Measurements from ENCODE around the gene BATF.
A peak's percentile ranks its signal among the peaks of the same experiment; 100 is the strongest.

BATF gene

GRCh38 chr14:75515629-75515996, 6.7 kb upstream of the BATF start:
- Mint-ChIP-seq H3K4me3 (peak overlapping the region; percentile 54), H3K4me1 (ENCODE audit: low read depth) (peaks cover 57% of the 10 kb centered on the region), H3K27me3 (no peaks in the 10 kb centered on the region), H3K9me3 (peaks cover 10% of the 10 kb centered on the region), H3K36me3 (ENCODE audit: low read depth) (peaks cover 16% of the 10 kb centered on the region), H3K27ac (peak overlapping the region; percentile 83)

DNA sequence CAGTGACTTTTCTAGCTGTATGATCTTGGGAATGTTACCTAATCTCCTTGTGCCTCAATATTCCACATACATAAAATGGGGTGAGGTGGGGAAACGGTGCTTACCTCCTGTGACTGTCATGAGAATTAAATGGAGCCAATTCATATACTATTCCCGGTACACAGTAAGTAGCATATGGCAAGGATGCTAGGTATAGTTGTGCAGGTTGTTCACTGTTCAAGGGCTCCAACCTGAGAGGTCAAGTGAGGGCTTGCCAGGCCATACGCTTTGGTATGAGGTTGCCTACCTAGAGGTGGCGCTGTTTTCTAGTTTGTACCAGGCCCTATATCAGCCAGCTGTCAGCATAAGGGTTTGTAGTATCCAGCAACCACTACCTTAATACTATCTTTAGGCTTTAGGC, 3.6 kb upstream of the BATF start:
- H3K36me3 Mint-ChIP-seq (ENCODE audit: low read depth) = peaks cover 10% of the 10 kb centered on the region

GRCh38 chr14:75519394-75519793, 2.9 kb upstream of the BATF start:
- peaks cover 18% of the 10 kb centered on the region for H3K36me3 Mint-ChIP-seq (ENCODE audit: low read depth)
- H3K27ac Mint-ChIP-seq = no peak overlapping the region
- H3K4me1 Mint-ChIP-seq (ENCODE audit: low read depth) = peaks cover 64% of the 10 kb centered on the region
- no peaks in the 10 kb centered on the region for H3K9me3 Mint-ChIP-seq
- H3K27me3 Mint-ChIP-seq = no peaks in the 10 kb centered on the region
- no peak overlapping the region for H3K4me3 Mint-ChIP-seq

More for the DNA sequence above, 3.6 kb upstream of the BATF start:
- H3K9me3 Mint-ChIP-seq = no peaks in the 10 kb centered on the region
- H3K4me3 Mint-ChIP-seq = peak overlapping the region; percentile 36
- peaks cover 64% of the 10 kb centered on the region for H3K4me1 Mint-ChIP-seq (ENCODE audit: low read depth)
- no peak overlapping the region for H3K27ac Mint-ChIP-seq
- no peaks in the 10 kb centered on the region for H3K27me3 Mint-ChIP-seq

GRCh38 chr14:75519826-75520728, 2.2 kb upstream of the BATF start:
- Mint-ChIP-seq H3K4me3 (no peak overlapping the region), H3K27me3 (no peaks in the 10 kb centered on the region), H3K9me3 (no peaks in the 10 kb centered on the region), H3K4me1 (ENCODE audit: low read depth) (peaks cover 64% of the 10 kb centered on the region), H3K36me3 (ENCODE audit: low read depth) (peaks cover 24% of the 10 kb centered on the region), H3K27ac (peak overlapping the region; percentile 99)

DNA sequence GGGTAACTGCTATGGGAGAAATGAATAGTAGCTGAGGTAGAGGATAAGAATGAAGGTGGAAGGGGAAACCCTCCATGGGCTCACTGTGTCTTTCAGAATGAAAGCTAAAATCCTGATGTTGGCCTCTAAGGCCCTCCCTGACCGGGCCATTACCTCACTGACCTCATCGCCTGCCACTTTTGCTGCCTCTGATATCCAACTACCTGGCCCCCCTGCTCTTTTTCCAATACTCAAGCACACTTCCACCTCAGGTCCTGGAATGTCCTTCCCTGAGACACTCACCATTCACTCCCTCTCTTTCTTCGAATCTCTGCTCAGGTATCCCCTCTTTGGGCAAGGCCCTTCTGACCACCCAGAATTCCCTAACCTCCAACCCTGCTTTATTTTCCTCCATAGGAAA, 1.4 kb upstream of the BATF start:
- Mint-ChIP-seq H3K4me1 (ENCODE audit: low read depth) (peaks cover 64% of the 10 kb centered on the region), H3K27me3 (no peaks in the 10 kb centered on the region), H3K4me3 (peak overlapping the region; percentile 24), H3K9me3 (no peaks in the 10 kb centered on the region), H3K36me3 (ENCODE audit: low read depth) (peaks cover 31% of the 10 kb centered on the region), H3K27ac (peak overlapping the region; percentile 99)

- Mint-ChIP-seq H3K36me3 (ENCODE audit: low read depth) (peaks cover 39% of the 10 kb centered on the region), H3K4me1 (ENCODE audit: low read depth) (peaks cover 66% of the 10 kb centered on the region)
Observed at GRCh38 chr14:75521415-75522199, 662 bp upstream of the BATF start.

DNA sequence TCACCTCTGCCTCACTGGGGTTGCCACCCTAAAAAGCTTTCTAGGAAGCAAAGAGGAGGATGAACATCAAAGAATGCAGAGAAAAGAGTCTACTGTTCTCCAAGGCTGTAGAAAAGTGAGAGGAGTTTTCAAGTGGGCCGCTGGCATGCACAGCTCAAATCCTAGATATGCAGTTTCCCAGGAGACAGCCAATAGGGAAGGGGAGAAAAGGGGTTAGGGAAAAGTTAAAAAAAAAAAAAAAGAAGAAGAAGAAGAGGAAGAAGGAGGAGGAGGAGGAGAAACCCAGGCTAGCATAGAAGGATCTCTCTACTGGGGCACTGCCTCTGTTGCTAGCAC, 682 bp downstream of the BATF start:
- peaks cover 77% of the 10 kb centered on the region for H3K4me1 Mint-ChIP-seq (ENCODE audit: low read depth)
- peaks cover 4% of the 10 kb centered on the region for H3K9me3 Mint-ChIP-seq
- H3K4me3 Mint-ChIP-seq = peak overlapping the region; percentile 100
- H3K27ac Mint-ChIP-seq = peak overlapping the region; percentile 99
- peaks cover 51% of the 10 kb centered on the region for H3K36me3 Mint-ChIP-seq (ENCODE audit: low read depth)
- H3K27me3 Mint-ChIP-seq = no peaks in the 10 kb centered on the region

More at GRCh38 chr14:75521415-75522199, 662 bp upstream of the BATF start:
- Mint-ChIP-seq H3K27me3 (no peaks in the 10 kb centered on the region), H3K9me3 (no peaks in the 10 kb centered on the region), H3K27ac (peak overlapping the region; percentile 99), H3K4me3 (peak overlapping the region; percentile 100)

- no peaks in the 10 kb centered on the region for H3K27me3 Mint-ChIP-seq
- peak overlapping the region; percentile 99 for H3K27ac Mint-ChIP-seq
- H3K36me3 Mint-ChIP-seq (ENCODE audit: low read depth) = peaks cover 59% of the 10 kb centered on the region
- H3K4me3 Mint-ChIP-seq = peak overlapping the region; percentile 100
- peaks cover 84% of the 10 kb centered on the region for H3K4me1 Mint-ChIP-seq (ENCODE audit: low read depth)
- H3K9me3 Mint-ChIP-seq = peaks cover 5% of the 10 kb centered on the region
Observed at GRCh38 chr14:75523771-75524171, 1.5 kb downstream of the BATF start.

GRCh38 chr14:75525969-75526368, 3.7 kb downstream of the BATF start:
- peaks cover 78% of the 10 kb centered on the region for H3K4me1 Mint-ChIP-seq (ENCODE audit: low read depth)
- H3K4me3 Mint-ChIP-seq = peak overlapping the region; percentile 100
- H3K36me3 Mint-ChIP-seq (ENCODE audit: low read depth) = peaks cover 75% of the 10 kb centered on the region
- no peak overlapping the region for H3K27ac Mint-ChIP-seq
- peaks cover 5% of the 10 kb centered on the region for H3K9me3 Mint-ChIP-seq
- H3K27me3 Mint-ChIP-seq = no peaks in the 10 kb centered on the region

- peaks cover 81% of the 10 kb centered on the region for H3K4me1 Mint-ChIP-seq (ENCODE audit: low read depth)
- peaks cover 5% of the 10 kb centered on the region for H3K9me3 Mint-ChIP-seq
- H3K27me3 Mint-ChIP-seq = no peaks in the 10 kb centered on the region
- H3K4me3 Mint-ChIP-seq = peak overlapping the region; percentile 42
- no peak overlapping the region for H3K27ac Mint-ChIP-seq
- H3K36me3 Mint-ChIP-seq (ENCODE audit: low read depth) = peaks cover 92% of the 10 kb centered on the region
Observed at GRCh38 chr14:75527449-75528163, 5.3 kb downstream of the BATF start.

DNA sequence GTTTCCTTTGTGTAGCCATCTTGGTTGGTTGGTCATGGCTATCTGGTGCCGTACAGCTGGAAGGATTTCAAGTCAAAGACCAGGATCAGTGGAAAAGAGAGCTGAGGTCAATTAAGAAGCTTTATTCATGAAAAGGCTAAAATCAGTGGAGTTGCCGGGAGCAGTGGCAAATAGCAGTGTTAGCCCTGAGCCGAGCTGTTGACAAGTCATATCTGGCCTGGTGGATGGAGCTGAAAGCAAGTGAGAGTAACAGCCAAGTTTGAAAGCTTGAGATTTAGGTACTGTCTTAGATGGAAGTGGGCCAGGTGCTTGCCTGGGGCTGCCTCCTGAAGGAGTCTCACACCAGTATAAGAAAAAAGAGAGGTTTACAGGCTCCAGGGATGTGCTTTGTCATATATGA, 9.0 kb downstream of the BATF start:
- peaks cover 5% of the 10 kb centered on the region for H3K9me3 Mint-ChIP-seq
- peaks cover 78% of the 10 kb centered on the region for H3K4me1 Mint-ChIP-seq (ENCODE audit: low read depth)
- no peaks in the 10 kb centered on the region for H3K27me3 Mint-ChIP-seq
- H3K27ac Mint-ChIP-seq = peak overlapping the region; percentile 7
- peaks cover 86% of the 10 kb centered on the region for H3K36me3 Mint-ChIP-seq (ENCODE audit: low read depth)
- H3K4me3 Mint-ChIP-seq = no peak overlapping the region

DNA sequence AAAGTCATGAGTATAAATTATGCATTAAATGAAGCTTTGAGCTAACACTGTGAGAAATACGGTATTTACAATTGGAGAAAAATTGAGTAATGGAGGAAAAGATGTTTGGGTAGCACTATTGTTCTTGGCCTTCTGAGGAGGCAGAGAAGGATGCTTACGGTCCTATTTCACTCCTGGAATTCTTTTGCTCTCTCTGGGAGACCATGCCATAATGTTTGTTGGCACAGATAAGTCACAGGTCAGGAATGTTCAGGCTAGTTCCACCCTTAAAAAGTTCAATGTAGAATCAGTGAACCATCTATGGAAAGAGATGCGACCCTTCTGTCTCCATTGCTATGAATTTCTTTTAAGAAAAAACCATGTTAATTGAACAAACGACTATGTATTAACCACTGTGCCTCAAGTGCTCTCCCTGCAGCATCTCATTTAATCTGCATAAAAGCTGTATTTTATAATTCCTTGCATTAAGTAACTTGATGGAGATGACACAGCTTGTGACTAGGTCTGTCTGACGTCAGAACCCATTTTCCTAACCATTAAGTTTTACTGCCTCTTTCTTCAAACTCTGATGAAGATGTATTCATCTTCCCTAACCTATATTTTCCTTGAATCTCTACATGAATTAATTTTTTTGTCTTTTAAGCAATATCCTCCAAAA, 9.5 kb downstream of the BATF start:
- H3K36me3 Mint-ChIP-seq (ENCODE audit: low read depth) = peaks cover 83% of the 10 kb centered on the region
- H3K4me3 Mint-ChIP-seq = no peak overlapping the region
- peaks cover 74% of the 10 kb centered on the region for H3K4me1 Mint-ChIP-seq (ENCODE audit: low read depth)
- no peaks in the 10 kb centered on the region for H3K27me3 Mint-ChIP-seq
- peaks cover 5% of the 10 kb centered on the region for H3K9me3 Mint-ChIP-seq
- peak overlapping the region; percentile 7 for H3K27ac Mint-ChIP-seq

DNA sequence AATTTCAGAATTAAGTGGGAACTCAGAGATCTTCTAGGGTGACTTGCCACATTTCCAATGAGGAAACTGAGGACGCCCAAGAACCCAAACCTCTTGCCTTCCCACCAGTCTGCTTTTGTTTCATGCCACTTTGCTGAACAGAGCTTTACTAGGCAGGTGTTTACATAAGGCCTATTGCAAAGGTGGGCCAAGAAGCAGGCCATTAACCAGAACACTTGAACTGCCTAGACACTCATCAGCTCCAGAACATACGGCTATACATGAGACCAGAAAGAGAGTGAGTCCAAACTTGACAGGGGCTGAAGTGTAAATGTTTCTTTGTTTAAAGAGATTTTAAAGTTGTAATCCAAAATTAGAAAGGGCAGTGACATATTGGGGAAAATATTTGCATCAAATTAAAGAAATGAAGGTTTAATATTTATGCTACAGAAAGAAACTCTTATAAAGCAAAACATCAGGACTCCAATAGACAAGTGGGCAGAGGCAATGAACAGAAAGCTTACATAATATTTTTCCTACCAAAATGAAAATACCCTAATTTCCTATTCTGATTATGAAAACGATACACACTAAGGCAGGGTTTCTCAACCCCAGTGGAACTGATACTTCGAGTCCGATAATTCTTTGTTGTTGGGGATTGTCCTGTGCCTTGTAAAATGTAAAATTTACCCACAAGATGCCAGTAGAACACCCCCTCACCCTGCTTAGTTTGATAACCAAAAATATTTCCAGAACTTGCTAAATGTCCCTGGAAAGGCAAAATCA, 11.7 kb downstream of the BATF start:
- H3K9me3 Mint-ChIP-seq = no peaks in the 10 kb centered on the region
- H3K4me3 Mint-ChIP-seq = no peak overlapping the region
- no peak overlapping the region for H3K27ac Mint-ChIP-seq
- no peaks in the 10 kb centered on the region for H3K27me3 Mint-ChIP-seq
- H3K36me3 Mint-ChIP-seq (ENCODE audit: low read depth) = peaks cover 78% of the 10 kb centered on the region
- peaks cover 72% of the 10 kb centered on the region for H3K4me1 Mint-ChIP-seq (ENCODE audit: low read depth)
